Heart left ventricle (tissue), 13 donors: ENCODE results near the gene LCLAT1.

Source experiments
- POLR2A ChIP-seq, 2 donors: fragments of 450-650 bp; IDR thresholded peaks; one replicate each; pipeline ENCODE4 v1.6.1; 2017; ENCODE audit warnings: antibody characterized with exemption in 2 of 2, mild to moderate bottlenecking in 2 of 2, moderate library complexity in 2 of 2
- TF ChIP-seq, protein P1 (sequence below), 12 donors: fragments of 200-600 bp; sonication (generic) in 4 of 12; IDR thresholded peaks; one replicate each; pipeline versions ENCODE4 v1.5.0 to v1.8.0; 2018 to 2022; ENCODE audit warnings: antibody characterized with exemption in 12 of 12, mild to moderate bottlenecking in 5 of 12
- donor health status: ischemic (EF 13 %, LVEDD 7.1; RV severe dilation, severe dysfunction).
- donor health status: DM: no; HTN: yes; CAD: no.
- donor health status: DM: no; HTN: no; CAD: no.
- donor health status: ischemic (EF 25% LVEDD 6.9; RV normal size, moderate dysfunction).
- donor health status: ischemic (EF 25% LVEDD 5.7; RV mildly dilated, moderate dysfunction).
- donor health status: ischemic (EF 35%, LVEDD 5.7; RV mildly dilated, moderate dysfunction).
- donor health status: nonischemic (EF 11% LVEDD 7.7; RV severe dilation, severe dysfunction).
- donor health status: DM: yes; HTN: yes; CAD: no.
- donor health status: PGD.
- donor health status: ischemic (EF 29% LVEDD 5.4; RV normal size, mild dysfunction).
- donor health status: nonischemic (EF 23%, LVEDD 6.1; RV moderate dilation, normal function).

DNA sequence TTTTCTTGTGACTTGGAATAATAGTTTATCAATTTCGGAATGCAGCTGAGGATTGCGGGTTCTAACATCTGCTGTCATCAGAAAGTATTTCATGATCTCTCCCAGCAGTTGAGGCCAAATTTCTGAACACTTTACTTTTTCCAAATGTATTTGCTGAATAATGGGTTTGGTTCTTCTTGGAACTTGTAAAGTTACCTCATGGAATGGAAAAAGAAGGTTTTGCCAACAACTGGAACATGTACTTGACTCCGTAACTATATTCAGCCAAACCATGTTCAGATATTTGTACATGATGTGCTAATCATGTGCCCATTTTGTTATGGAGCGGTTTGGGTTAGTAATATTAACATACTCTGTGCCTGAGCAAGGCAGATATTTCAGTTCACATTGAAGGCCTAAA, 119.6 kb downstream of the LCLAT1 start:
- TF ChIP-seq POLR2A (IDR thresholded peaks at IDR 0.05): no peak
- TF ChIP-seq, protein P1, sequence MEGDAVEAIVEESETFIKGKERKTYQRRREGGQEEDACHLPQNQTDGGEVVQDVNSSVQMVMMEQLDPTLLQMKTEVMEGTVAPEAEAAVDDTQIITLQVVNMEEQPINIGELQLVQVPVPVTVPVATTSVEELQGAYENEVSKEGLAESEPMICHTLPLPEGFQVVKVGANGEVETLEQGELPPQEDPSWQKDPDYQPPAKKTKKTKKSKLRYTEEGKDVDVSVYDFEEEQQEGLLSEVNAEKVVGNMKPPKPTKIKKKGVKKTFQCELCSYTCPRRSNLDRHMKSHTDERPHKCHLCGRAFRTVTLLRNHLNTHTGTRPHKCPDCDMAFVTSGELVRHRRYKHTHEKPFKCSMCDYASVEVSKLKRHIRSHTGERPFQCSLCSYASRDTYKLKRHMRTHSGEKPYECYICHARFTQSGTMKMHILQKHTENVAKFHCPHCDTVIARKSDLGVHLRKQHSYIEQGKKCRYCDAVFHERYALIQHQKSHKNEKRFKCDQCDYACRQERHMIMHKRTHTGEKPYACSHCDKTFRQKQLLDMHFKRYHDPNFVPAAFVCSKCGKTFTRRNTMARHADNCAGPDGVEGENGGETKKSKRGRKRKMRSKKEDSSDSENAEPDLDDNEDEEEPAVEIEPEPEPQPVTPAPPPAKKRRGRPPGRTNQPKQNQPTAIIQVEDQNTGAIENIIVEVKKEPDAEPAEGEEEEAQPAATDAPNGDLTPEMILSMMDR (IDR thresholded peaks at IDR 0.05): no peak
